Astrocyte (in vitro differentiated cells and primary cell): ENCODE data around the gene BASP1. TPM values are rescaled to one million over a fixed set of nuclear protein-coding genes. Genes with fewer than 3 reads are reported as not detected.
A peak's percentile ranks its signal among the peaks of the same experiment; 100 is the strongest.

Source experiments
- DNase-seq: peaks from one replicate; pipeline ENCODE4 v3.0.0-alpha.2; 2010; ENCODE audit warnings: low read depth
- FAIRE-seq: peaks from 2 replicates; lab custom pipeline; 2011; peaks lifted over from hg19 to GRCh38; lab: Jason Lieb, UNC
- H2AFZ ChIP-seq: 2 replicates; pipeline ENCODE4 v1.6.0; 2012; ENCODE audit warnings: low read depth, low read length, inconsistent platforms
- H3K27ac ChIP-seq: 2 replicates; pipeline ENCODE4 v1.5.1; 2011; ENCODE audit warnings: low read depth, low read length, inconsistent platforms
- H3K27me3 ChIP-seq: 2 replicates; pipeline ENCODE4 v1.6.0; 2011; ENCODE audit warnings: low read length, inconsistent platforms; ENCODE audit not compliant: insufficient read depth
- H3K36me3 ChIP-seq: 2 replicates; pipeline ENCODE4 v1.5.1; 2011; ENCODE audit warnings: low read length, inconsistent platforms; ENCODE audit not compliant: insufficient read depth
- H3K4me1 ChIP-seq: 2 replicates; pipeline ENCODE4 v1.5.1; 2011; ENCODE audit warnings: low read length, inconsistent platforms; ENCODE audit not compliant: insufficient read depth
- H3K4me2 ChIP-seq: 2 replicates; pipeline ENCODE4 v1.6.0; 2012; ENCODE audit warnings: low read length, inconsistent platforms
- H3K4me3 ChIP-seq: 2 replicates; pipeline ENCODE4 v1.5.1; 2011; ENCODE audit warnings: low read depth, mild to moderate bottlenecking, low read length, inconsistent platforms; ENCODE audit not compliant: insufficient read depth
- H3K79me2 ChIP-seq: 2 replicates; pipeline ENCODE4 v1.6.0; 2012; ENCODE audit warnings: mild to moderate bottlenecking, low read length, inconsistent platforms; ENCODE audit not compliant: insufficient read depth
- H3K9ac ChIP-seq: 2 replicates; pipeline ENCODE4 v1.6.0; 2012; ENCODE audit warnings: mild to moderate bottlenecking, low read length, inconsistent platforms
- H3K9me3 ChIP-seq: 2 replicates; pipeline ENCODE4 v1.5.1; 2012; ENCODE audit warnings: low read depth, mild to moderate bottlenecking, low read length, inconsistent platforms; ENCODE audit not compliant: insufficient read depth
- H4K20me1 ChIP-seq: 2 replicates; pipeline ENCODE4 v1.6.0; 2012; ENCODE audit warnings: low read length, inconsistent platforms; ENCODE audit not compliant: insufficient read depth
- H3K27ac Mint-ChIP-seq: one replicate; pipeline ENCODE4 v1.8.0; 2021; ENCODE audit warnings: mild to moderate bottlenecking, mixed read lengths; ENCODE audit not compliant: unreplicated experiment
- H3K27me3 Mint-ChIP-seq: one replicate; pipeline ENCODE4 v1.8.0; 2021; ENCODE audit warnings: low read depth, mixed read lengths; ENCODE audit not compliant: unreplicated experiment
- H3K36me3 Mint-ChIP-seq: one replicate; pipeline ENCODE4 v1.8.0; 2021; ENCODE audit warnings: low read depth, mixed read lengths; ENCODE audit not compliant: unreplicated experiment
- H3K4me1 Mint-ChIP-seq: one replicate; pipeline ENCODE4 v1.8.0; 2021; ENCODE audit warnings: low read depth, mixed read lengths; ENCODE audit not compliant: unreplicated experiment
- H3K4me3 Mint-ChIP-seq: one replicate; pipeline ENCODE4 v1.8.0; 2021; ENCODE audit warnings: mild to moderate bottlenecking, moderate library complexity, mixed read lengths; ENCODE audit not compliant: unreplicated experiment
- H3K9me3 Mint-ChIP-seq: one replicate; pipeline ENCODE4 v1.8.0; 2021; ENCODE audit warnings: mild to moderate bottlenecking, mixed read lengths; ENCODE audit not compliant: unreplicated experiment
- CTCF ChIP-seq: IDR thresholded peaks from 2 replicates; pipeline ENCODE4 v1.5.1; 2011; ENCODE audit warnings: low read depth, mild to moderate bottlenecking, inconsistent platforms, low read length, moderate library complexity; ENCODE audit not compliant: insufficient read depth
- EZH2 ChIP-seq: IDR thresholded peaks from 2 replicates; pipeline ENCODE4 v1.6.1; 2012; ENCODE audit warnings: mild to moderate bottlenecking, low read length, inconsistent platforms; ENCODE audit not compliant: insufficient read depth
- total RNA-seq: library from RNA; stranded (reverse); gene quantifications from 2 replicates; pipeline ENCODE4 v1.2.1, GENCODE V29; 2021

BASP1 gene
- total RNA-seq, 1 donor from 2014 or later = 273 TPM

GRCh38 chr5:17186256-17186655 is 31.2 kb upstream of the BASP1 start:
- Histone ChIP-seq H3K9ac (peak overlapping the region; percentile 45), H3K9me3 (no peaks in the 10 kb centered on the region), H3K36me3 (no peaks in the 10 kb centered on the region)

GRCh38 chr5:17187011-17187785 is 30.2 kb upstream of the BASP1 start:
- H3K27ac Mint-ChIP-seq = peak overlapping the region; percentile 64
- H3K9ac ChIP-seq = peak overlapping the region; percentile 59

More at GRCh38 chr5:17186256-17186655, 31.2 kb upstream of the BASP1 start:
- no peak for FAIRE-seq
- H3K4me3 Mint-ChIP-seq = no peak overlapping the region
- H3K27me3 Mint-ChIP-seq = no peaks in the 10 kb centered on the region
- H3K36me3 Mint-ChIP-seq = no peaks in the 10 kb centered on the region
- H3K27me3 ChIP-seq = no peaks in the 10 kb centered on the region
- no peaks in the 10 kb centered on the region for H3K79me2 ChIP-seq
- no peak overlapping the region for H2AFZ ChIP-seq
- no peaks in the 10 kb centered on the region for H4K20me1 ChIP-seq
- peaks cover 60% of the 10 kb centered on the region for H3K4me1 Mint-ChIP-seq
- H3K27ac Mint-ChIP-seq = peak overlapping the region; percentile 21
- peaks cover 53% of the 10 kb centered on the region for H3K4me1 ChIP-seq
- DNase-seq = no peak
- TF ChIP-seq CTCF (no peak), EZH2 (no peak)
- H3K4me2 ChIP-seq = no peak overlapping the region
- no peaks in the 10 kb centered on the region for H3K9me3 Mint-ChIP-seq
- peak overlapping the region; percentile 59 for H3K27ac ChIP-seq
- H3K4me3 ChIP-seq = no peak overlapping the region

More at GRCh38 chr5:17187011-17187785, 30.2 kb upstream of the BASP1 start:
- H4K20me1 ChIP-seq = no peaks in the 10 kb centered on the region
- no peak overlapping the region for H3K4me3 ChIP-seq
- no peaks in the 10 kb centered on the region for H3K36me3 ChIP-seq
- TF ChIP-seq CTCF (no peak), EZH2 (no peak)
- H3K9me3 ChIP-seq = no peaks in the 10 kb centered on the region
- no peak for FAIRE-seq
- peak overlapping the region; percentile 47 for H3K4me2 ChIP-seq
- H3K9me3 Mint-ChIP-seq = no peaks in the 10 kb centered on the region
- DNase-seq = peak; percentile 76
- H3K4me1 ChIP-seq = peaks cover 48% of the 10 kb centered on the region
- H3K4me3 Mint-ChIP-seq = no peak overlapping the region
- peaks cover 57% of the 10 kb centered on the region for H3K4me1 Mint-ChIP-seq
- H2AFZ ChIP-seq = no peak overlapping the region
- no peaks in the 10 kb centered on the region for H3K36me3 Mint-ChIP-seq
- H3K27me3 Mint-ChIP-seq = no peaks in the 10 kb centered on the region
- no peaks in the 10 kb centered on the region for H3K79me2 ChIP-seq
- peak overlapping the region; percentile 70 for H3K27ac ChIP-seq
- H3K27me3 ChIP-seq = no peaks in the 10 kb centered on the region
